Suprapubic skin (tissue), 4 donors: ENCODE measurements around the gene KDM6A. TPM values are rescaled to one million over a fixed set of nuclear protein-coding genes. Genes with fewer than 3 reads are reported as not detected.
"Not testable (repeated sequence)": the region's sequence is repeated elsewhere in the genome, so short reads cannot be mapped to it uniquely, and the experiment has no call there.

Source experiments
- DNase-seq, 2 donors: peaks; one replicate each; pipeline ENCODE4 v3.0.0-alpha.2; 2019; ENCODE audit warnings: low spot score in 2 of 2
- H3K27ac ChIP-seq: fragments of 200-600 bp; sonication (generic); one replicate; pipeline ENCODE4 v1.5.1; 2019
- H3K27me3 ChIP-seq: fragments of 200-600 bp; sonication (generic); one replicate; pipeline ENCODE4 v1.5.1; 2019
- H3K36me3 ChIP-seq: fragments of 200-600 bp; sonication (generic); one replicate; pipeline ENCODE4 v1.5.1; 2019
- H3K4me1 ChIP-seq: fragments of 200-600 bp; sonication (generic); one replicate; pipeline ENCODE4 v1.5.1; 2019
- H3K4me3 ChIP-seq: fragments of 200-600 bp; sonication (generic); one replicate; pipeline ENCODE4 v1.5.1; 2019; ENCODE audit warnings: mild to moderate bottlenecking
- H3K9me3 ChIP-seq: fragments of 200-600 bp; sonication (generic); one replicate; pipeline ENCODE4 v1.5.1; 2019
- EP300 ChIP-seq: sonication (generic); formaldehyde crosslinking; IDR thresholded peaks from one replicate; pipeline ENCODE4 v1.6.1; 2017; ENCODE audit warnings: antibody characterized with exemption
- POLR2A ChIP-seq, 2 donors: fragments of 450-650 bp; IDR thresholded peaks; one replicate each; pipeline ENCODE4 v1.6.1; 2017; ENCODE audit warnings: antibody characterized with exemption in 2 of 2, mild to moderate bottlenecking in 2 of 2, moderate library complexity in 2 of 2
- POLR2AphosphoS5 ChIP-seq, 3 donors: sonication (generic); formaldehyde crosslinking; IDR thresholded peaks; one replicate each; pipeline ENCODE4 v1.6.1; 2017; ENCODE audit warnings: antibody characterized with exemption in 3 of 3
- WGBS: methylation state at CpG from one replicate; pipeline ENCODE4 v1.1.5; 2018; 5-methylcytosine and 5-hydroxymethylcytosine counted together
- total RNA-seq, 4 donors: library from RNA; depleted of rRNA; stranded (reverse); fragments of >200 nt; gene quantifications; one replicate each; pipeline ENCODE4 v1.1.0, GENCODE V29; 2016
- TF ChIP-seq, protein P1 (sequence below), 2 donors: fragments of 200-600 bp in 1 of 2; fragments of 450-650 bp in 1 of 2; sonication (generic) in 1 of 2; IDR thresholded peaks; one replicate each; pipeline ENCODE4 v1.5.1; 2016 to 2019; ENCODE audit warnings: antibody characterized with exemption in 2 of 2, mild to moderate bottlenecking in 1 of 2, moderate library complexity in 1 of 2

The KDM6A gene
- total RNA-seq, 4 donors from 2014 or later, result 45.5 to 140 (median 60.9) TPM

- 90% methylated on average over 4 of the region's 4 CpGs for WGBS
- Histone ChIP-seq H3K27ac (no peak overlapping the region), H3K36me3 (no peaks in the 10 kb centered on the region), H3K9me3 (no peaks in the 10 kb centered on the region), H3K4me3 (no peak overlapping the region), H3K27me3 (no peaks in the 10 kb centered on the region), H3K4me1 (no peaks in the 10 kb centered on the region)
- no peak for DNase-seq
- TF ChIP-seq EP300 (no peak), POLR2AphosphoS5 (IDR thresholded peaks at IDR 0.05) (no peak), POLR2A (IDR thresholded peaks at IDR 0.05) (no peak)
- TF ChIP-seq, protein P1, sequence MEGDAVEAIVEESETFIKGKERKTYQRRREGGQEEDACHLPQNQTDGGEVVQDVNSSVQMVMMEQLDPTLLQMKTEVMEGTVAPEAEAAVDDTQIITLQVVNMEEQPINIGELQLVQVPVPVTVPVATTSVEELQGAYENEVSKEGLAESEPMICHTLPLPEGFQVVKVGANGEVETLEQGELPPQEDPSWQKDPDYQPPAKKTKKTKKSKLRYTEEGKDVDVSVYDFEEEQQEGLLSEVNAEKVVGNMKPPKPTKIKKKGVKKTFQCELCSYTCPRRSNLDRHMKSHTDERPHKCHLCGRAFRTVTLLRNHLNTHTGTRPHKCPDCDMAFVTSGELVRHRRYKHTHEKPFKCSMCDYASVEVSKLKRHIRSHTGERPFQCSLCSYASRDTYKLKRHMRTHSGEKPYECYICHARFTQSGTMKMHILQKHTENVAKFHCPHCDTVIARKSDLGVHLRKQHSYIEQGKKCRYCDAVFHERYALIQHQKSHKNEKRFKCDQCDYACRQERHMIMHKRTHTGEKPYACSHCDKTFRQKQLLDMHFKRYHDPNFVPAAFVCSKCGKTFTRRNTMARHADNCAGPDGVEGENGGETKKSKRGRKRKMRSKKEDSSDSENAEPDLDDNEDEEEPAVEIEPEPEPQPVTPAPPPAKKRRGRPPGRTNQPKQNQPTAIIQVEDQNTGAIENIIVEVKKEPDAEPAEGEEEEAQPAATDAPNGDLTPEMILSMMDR (IDR thresholded peaks at IDR 0.05), result no peak
Measured at GRCh38 chrX:44935172-44935571, 62.2 kb downstream of the KDM6A start.

- TF ChIP-seq, protein P1 (IDR thresholded peaks at IDR 0.05), result no peak
- TF ChIP-seq EP300, result no peak
- TF ChIP-seq POLR2AphosphoS5 (IDR thresholded peaks at IDR 0.05), result no peak
- TF ChIP-seq POLR2A (IDR thresholded peaks at IDR 0.05), result no peak
- no peaks in the 10 kb centered on the region for H3K36me3 ChIP-seq
- no peak for DNase-seq
- no peaks in the 10 kb centered on the region for H3K4me1 ChIP-seq
- H3K27me3 ChIP-seq, result no peaks in the 10 kb centered on the region
- no peak overlapping the region for H3K4me3 ChIP-seq
- no peak overlapping the region for H3K27ac ChIP-seq
- no peaks in the 10 kb centered on the region for H3K9me3 ChIP-seq
- 80% methylated on average over 5 of the region's 5 CpGs for WGBS
Measured at GRCh38 chrX:44935640-44936039, 62.7 kb downstream of the KDM6A start.

DNA sequence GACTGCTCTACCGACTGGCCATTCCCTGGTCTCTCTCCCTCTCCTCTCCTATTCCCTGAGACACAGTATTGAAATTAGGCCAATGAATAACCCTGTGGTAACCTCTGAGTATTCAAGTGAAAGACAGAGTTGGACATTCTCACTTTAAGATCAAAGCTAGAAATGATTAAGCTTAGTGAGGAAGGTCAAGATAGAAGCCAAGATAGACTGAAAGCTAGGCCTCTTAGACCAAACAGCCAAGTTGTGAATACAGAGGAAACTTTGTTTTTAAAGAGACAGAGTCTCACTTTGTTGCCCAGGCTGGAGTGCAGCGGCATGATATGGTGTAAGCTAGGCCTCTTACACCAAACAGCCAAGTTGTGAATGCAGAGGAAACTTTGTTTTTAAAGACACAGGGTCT, 64.6 kb downstream of the KDM6A start:
- DNase-seq, result no peak
- H3K27ac ChIP-seq, result no peak overlapping the region
- H3K9me3 ChIP-seq, result no peaks in the 10 kb centered on the region
- no peaks in the 10 kb centered on the region for H3K4me1 ChIP-seq
- no peak overlapping the region for H3K4me3 ChIP-seq
- H3K27me3 ChIP-seq, result no peaks in the 10 kb centered on the region
- no peaks in the 10 kb centered on the region for H3K36me3 ChIP-seq
- TF ChIP-seq, protein P1 (IDR thresholded peaks at IDR 0.05), result no peak
- TF ChIP-seq POLR2AphosphoS5 (IDR thresholded peaks at IDR 0.05), result no peak
- TF ChIP-seq EP300, result no peak
- no peak for TF ChIP-seq POLR2A (IDR thresholded peaks at IDR 0.05)
- 78% methylated on average over 2 of the region's 2 CpGs for WGBS

DNA sequence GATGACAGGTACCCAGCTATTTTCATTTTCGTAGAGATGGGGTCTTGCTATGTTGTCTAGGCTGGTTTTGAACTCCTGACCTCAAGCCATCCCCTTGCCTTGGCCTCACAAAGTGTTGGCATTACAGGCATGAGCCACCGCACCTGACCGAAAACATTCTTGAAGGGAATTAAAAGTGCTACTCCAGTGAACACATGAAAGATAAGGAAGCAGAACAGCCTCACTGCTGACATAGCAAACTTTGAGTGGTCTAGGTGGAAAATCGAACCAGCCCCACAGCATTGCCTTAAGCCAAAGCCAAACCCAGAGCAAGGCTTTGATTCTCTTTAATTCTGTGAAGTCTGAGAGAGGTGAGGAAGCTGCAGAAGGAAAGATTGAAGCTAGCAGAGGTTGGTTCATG, 65.1 kb downstream of the KDM6A start:
- no peaks in the 10 kb centered on the region for H3K36me3 ChIP-seq
- TF ChIP-seq POLR2AphosphoS5 (IDR thresholded peaks at IDR 0.05) (no peak), EP300 (no peak), POLR2A (IDR thresholded peaks at IDR 0.05) (no peak)
- TF ChIP-seq, protein P1 (IDR thresholded peaks at IDR 0.05), result no peak
- no peaks in the 10 kb centered on the region for H3K4me1 ChIP-seq
- no peak for DNase-seq
- no peaks in the 10 kb centered on the region for H3K27me3 ChIP-seq
- WGBS, result 89% methylated on average over 4 of the region's 4 CpGs
- H3K9me3 ChIP-seq, result no peaks in the 10 kb centered on the region
- no peak overlapping the region for H3K4me3 ChIP-seq
- no peak overlapping the region for H3K27ac ChIP-seq

DNA sequence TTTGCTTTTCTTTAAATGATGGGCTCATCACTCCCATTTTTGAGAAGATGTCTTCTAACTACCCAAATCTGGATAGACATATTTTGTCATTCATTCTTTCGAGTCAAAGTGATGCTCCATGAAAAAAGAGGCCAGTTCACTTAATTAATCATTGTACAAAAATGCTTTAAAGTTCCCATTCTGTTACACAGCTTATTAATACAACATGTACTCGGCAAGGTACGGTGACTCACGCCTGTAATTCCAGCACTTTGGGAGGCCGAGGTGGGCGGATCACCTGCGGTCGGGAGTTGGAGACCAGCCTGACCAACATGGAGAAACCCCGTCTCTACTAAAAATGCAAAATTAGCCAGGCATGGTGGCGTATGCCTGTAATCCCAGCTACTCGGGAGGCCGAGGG, 67.6 kb downstream of the KDM6A start:
- not testable (repeated sequence) for H3K4me1 ChIP-seq, H3K4me3 ChIP-seq, DNase-seq, H3K36me3 ChIP-seq, H3K9me3 ChIP-seq, H3K27me3 ChIP-seq, H3K27ac ChIP-seq
- WGBS, result 95% methylated on average over 12 of the region's 12 CpGs

DNA sequence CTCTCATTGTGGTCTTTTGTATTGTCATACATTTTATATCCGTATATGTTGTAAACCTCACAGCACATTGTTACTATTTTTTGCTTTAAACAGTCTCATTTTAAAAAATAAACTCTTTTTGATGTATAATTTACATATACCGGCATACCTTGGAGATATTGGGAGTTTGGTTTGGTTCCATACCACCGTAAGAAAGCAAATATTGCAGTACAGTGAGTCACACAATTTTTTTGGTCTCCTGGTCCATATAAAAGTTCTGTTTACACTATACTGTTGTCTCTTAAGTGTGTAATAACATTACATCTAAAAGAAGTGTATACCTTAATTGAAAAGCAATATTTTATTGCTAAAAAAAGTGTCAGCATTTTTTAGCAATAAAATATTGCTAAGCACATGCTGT, 70.0 kb downstream of the KDM6A start:
- H3K9me3 ChIP-seq, result no peaks in the 10 kb centered on the region
- no peak overlapping the region for H3K27ac ChIP-seq
- no peaks in the 10 kb centered on the region for H3K4me1 ChIP-seq
- TF ChIP-seq, protein P1 (IDR thresholded peaks at IDR 0.05), result no peak
- TF ChIP-seq EP300, result no peak
- TF ChIP-seq POLR2A (IDR thresholded peaks at IDR 0.05), result no peak
- no peak for TF ChIP-seq POLR2AphosphoS5 (IDR thresholded peaks at IDR 0.05)
- WGBS, result 93% methylated on average over 3 of the region's 3 CpGs
- no peak for DNase-seq
- no peak overlapping the region for H3K4me3 ChIP-seq
- H3K27me3 ChIP-seq, result no peaks in the 10 kb centered on the region
- H3K36me3 ChIP-seq, result no peaks in the 10 kb centered on the region
